ENCODE results near the gene MEOX2.

GRCh38 chr7:15618275-15618674 is 68.2 kb downstream of the MEOX2 start:
- TF ChIP-seq EZH2 (IDR thresholded peaks at IDR 0.05; ENCODE audit: low read length), result no peak
- no peak for TF ChIP-seq CTCF (optimal IDR thresholded peaks at IDR 0.05 in 1 of 3, IDR thresholded peaks at IDR 0.05 in 1 of 3, conservative IDR thresholded peaks at IDR 0.05 in 1 of 3; ENCODE audit: extremely low read depth in 1 of 3, insufficient read depth in 2 of 3, low read length in 3 of 3)
